Central memory CD8-positive, alpha-beta T cell (primary cell): Measurements from ENCODE around the gene TRMT61A.
A peak's percentile ranks its signal among the peaks of the same experiment; 100 is the strongest.

Experiments
- ATAC-seq: fragments of 150-1000 bp; cut with Tn5 transposase; replicated peaks from 2 replicates; pipeline ENCODE4 v1.10.0; 2022; ENCODE audit warnings: mild to moderate bottlenecking, moderate FRiP score, moderate number of reproducible peaks; ENCODE audit not compliant: poor library complexity, severe bottlenecking; ENCODE audit errors: extremely low read depth
- DNase-seq, 2 donors: peaks; one replicate each; pipeline ENCODE4 v3.0.0; 2021; ENCODE audit warnings: low spot score in 2 of 2
- H3K27ac Mint-ChIP-seq: one replicate; pipeline ENCODE4 v1.8.0; 2022; ENCODE audit warnings: low read depth, mild to moderate bottlenecking, moderate library complexity, mixed read lengths
- H3K27me3 Mint-ChIP-seq: one replicate; pipeline ENCODE4 v1.8.0; 2022; ENCODE audit warnings: mixed read lengths
- H3K36me3 Mint-ChIP-seq: one replicate; pipeline ENCODE4 v1.8.0; 2022; ENCODE audit warnings: mild to moderate bottlenecking, moderate library complexity, mixed read lengths; ENCODE audit not compliant: insufficient read depth
- H3K4me1 Mint-ChIP-seq: one replicate; pipeline ENCODE4 v1.8.0; 2022; ENCODE audit warnings: mixed read lengths
- H3K4me3 Mint-ChIP-seq: one replicate; pipeline ENCODE4 v1.8.0; 2022; ENCODE audit warnings: mild to moderate bottlenecking, moderate library complexity, mixed read lengths
- H3K9me3 Mint-ChIP-seq: one replicate; pipeline ENCODE4 v1.8.0; 2022; ENCODE audit warnings: mixed read lengths

TRMT61A gene

DNA sequence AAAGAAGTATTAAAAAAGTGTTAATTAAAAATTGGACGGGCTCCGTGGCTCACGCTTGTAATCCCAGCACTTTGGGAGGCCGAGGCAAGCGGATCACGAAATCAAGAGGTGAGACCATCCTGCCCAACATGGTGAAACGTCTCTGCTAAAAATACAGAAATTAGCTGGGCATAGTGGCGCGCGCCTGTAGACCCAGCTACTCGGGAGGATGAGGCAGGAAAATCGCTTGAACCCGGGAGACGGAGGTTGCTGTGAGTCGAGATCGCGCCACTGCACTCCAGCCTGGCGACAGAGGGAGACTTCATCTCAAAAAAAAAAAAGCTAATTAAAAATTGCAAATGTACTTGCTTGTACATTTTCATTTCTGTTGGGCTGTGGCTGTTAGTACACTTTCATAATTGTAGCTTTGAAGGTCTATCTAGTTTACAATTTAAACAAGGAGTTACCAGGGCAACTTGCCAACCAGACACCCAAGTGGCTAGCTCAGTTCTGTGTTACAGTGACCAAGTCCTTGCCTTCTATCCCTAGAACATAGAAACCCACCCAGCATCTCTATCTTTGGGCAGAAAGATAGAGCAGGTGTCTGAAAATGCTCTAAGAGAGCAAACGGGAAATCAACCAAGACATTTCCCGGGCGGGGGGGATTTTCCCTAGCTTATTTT is 35.0 kb downstream of the TRMT61A start:
- Mint-ChIP-seq H3K27me3 (no peaks in the 10 kb centered on the region), H3K27ac (peak overlapping the region; percentile 79), H3K9me3 (no peaks in the 10 kb centered on the region), H3K4me3 (peak overlapping the region; percentile 92), H3K36me3 (peaks cover 21% of the 10 kb centered on the region), H3K4me1 (peaks cover 43% of the 10 kb centered on the region)
- ATAC-seq (no peak), DNase-seq (no peak)

DNA sequence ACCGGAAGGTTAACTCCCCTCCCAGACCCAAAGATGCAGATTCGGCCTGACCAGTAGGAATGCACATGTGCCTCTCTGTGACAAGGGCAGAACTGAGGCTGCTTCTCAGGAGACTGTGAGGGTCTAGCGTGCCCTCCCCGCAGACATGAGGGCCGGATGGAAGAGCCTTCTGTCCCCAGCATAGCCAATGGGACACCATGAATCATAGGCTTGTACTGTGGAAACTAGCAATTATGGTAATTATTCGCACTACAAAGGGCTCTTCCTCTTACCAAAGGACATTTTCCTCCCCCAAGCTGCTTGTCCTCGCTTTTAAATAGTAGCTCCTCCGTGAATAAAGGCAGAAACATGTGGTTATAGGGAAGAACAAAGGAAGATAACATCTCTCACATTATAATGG is 40.0 kb downstream of the TRMT61A start:
- H3K36me3 Mint-ChIP-seq, result peaks cover 13% of the 10 kb centered on the region
- no peak overlapping the region for H3K4me3 Mint-ChIP-seq
- H3K4me1 Mint-ChIP-seq, result peaks cover 5% of the 10 kb centered on the region
- no peak overlapping the region for H3K27ac Mint-ChIP-seq
- no peaks in the 10 kb centered on the region for H3K9me3 Mint-ChIP-seq
- DNase-seq, result no peak
- ATAC-seq, result no peak
- H3K27me3 Mint-ChIP-seq, result no peaks in the 10 kb centered on the region

- DNase-seq (no peak), ATAC-seq (no peak)
- Mint-ChIP-seq H3K36me3 (peaks cover 15% of the 10 kb centered on the region), H3K4me3 (no peak overlapping the region), H3K27ac (no peak overlapping the region), H3K27me3 (no peaks in the 10 kb centered on the region), H3K9me3 (no peaks in the 10 kb centered on the region), H3K4me1 (peaks cover 5% of the 10 kb centered on the region)
These were observed 40.4 kb downstream of the TRMT61A start for GRCh38 chr14:103569408-103569807.

GRCh38 chr14:103574104-103574503 is 45.1 kb downstream of the TRMT61A start:
- Mint-ChIP-seq H3K27ac (no peak overlapping the region), H3K4me3 (no peak overlapping the region), H3K9me3 (no peaks in the 10 kb centered on the region), H3K36me3 (peaks cover 35% of the 10 kb centered on the region), H3K4me1 (peaks cover 7% of the 10 kb centered on the region), H3K27me3 (no peaks in the 10 kb centered on the region)
- DNase-seq, result no peak
- no peak for ATAC-seq

DNA sequence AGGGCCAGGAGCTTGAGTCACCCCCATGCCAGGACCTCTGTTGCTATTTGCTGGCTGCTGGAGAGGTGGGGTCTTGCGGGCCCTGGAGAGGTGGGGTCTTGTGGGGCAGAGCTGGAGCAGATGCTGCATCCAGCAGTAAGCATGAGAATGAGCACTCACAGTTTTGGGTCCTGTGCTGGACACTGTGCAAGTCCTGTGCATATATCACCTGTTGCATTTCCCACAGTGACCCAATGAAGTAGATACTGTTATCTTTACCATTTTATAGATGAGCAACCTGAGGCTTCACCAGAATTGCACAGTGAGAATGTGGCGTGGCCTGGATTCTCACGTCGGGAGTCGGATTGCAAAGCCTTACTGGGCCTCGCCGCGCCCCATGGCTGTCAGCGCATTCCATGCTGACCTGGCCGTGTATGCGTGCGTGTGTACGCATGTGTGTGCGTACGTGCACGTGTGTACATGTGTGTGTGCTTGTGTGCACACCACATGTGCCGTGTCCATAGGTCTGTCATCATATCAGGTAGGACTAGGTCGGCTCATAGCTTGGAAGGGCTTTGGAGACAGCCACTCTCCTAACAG is 45.8 kb downstream of the TRMT61A start:
- H3K27ac Mint-ChIP-seq, result no peak overlapping the region

GRCh38 chr14:103576371-103577024 is 47.5 kb downstream of the TRMT61A start:
- H3K4me1 Mint-ChIP-seq, result peaks cover 7% of the 10 kb centered on the region
- DNase-seq (no peak), ATAC-seq (no peak)
- H3K36me3 Mint-ChIP-seq, result peaks cover 34% of the 10 kb centered on the region
- no peaks in the 10 kb centered on the region for H3K9me3 Mint-ChIP-seq
- H3K27ac Mint-ChIP-seq, result no peak overlapping the region
- H3K4me3 Mint-ChIP-seq, result no peak overlapping the region
- H3K27me3 Mint-ChIP-seq, result no peaks in the 10 kb centered on the region

More for the DNA sequence above, 45.8 kb downstream of the TRMT61A start:
- Mint-ChIP-seq H3K4me3 (no peak overlapping the region), H3K36me3 (peaks cover 36% of the 10 kb centered on the region), H3K27me3 (no peaks in the 10 kb centered on the region), H3K9me3 (no peaks in the 10 kb centered on the region), H3K4me1 (peaks cover 7% of the 10 kb centered on the region)
- no peak for DNase-seq
- no peak for ATAC-seq

DNA sequence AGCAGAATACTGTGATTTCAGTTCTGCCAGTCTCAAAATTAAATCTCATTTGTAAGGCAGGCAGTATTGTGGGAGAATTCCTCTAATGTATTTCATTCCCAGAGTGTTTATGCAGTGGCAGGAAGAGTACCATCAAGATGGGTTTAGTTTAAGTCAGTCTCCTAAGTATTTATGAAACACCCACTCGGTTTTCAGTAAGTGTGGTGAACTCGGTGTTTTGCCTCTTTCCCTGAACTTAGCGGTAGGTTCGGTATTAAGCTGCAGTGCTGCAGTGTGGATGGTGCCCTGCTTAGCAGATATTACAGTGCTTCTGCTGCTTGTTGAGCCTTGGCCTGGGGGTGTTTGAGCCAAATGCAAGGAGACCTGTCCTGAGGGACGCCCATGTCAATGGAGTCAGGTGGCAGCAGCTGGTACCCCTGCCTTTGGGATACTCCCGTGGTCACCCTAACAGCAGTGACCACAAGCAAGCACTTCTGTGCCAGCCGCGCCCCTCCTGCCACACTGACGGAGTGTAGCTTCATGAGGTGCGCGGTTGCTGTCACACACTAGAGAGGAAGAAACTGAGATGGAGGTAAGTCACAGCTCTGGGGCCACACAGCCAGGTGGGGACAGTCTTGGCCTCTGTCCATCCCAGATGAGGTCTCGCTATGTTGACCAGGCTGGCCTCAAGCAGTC is 49.5 kb downstream of the TRMT61A start:
- no peak for DNase-seq
- H3K9me3 Mint-ChIP-seq, result no peaks in the 10 kb centered on the region
- ATAC-seq, result no peak

GRCh38 chr14:103581206-103581605 is 52.2 kb downstream of the TRMT61A start:
- Mint-ChIP-seq H3K27me3 (no peaks in the 10 kb centered on the region), H3K27ac (no peak overlapping the region), H3K9me3 (no peaks in the 10 kb centered on the region), H3K36me3 (peaks cover 27% of the 10 kb centered on the region), H3K4me1 (no peaks in the 10 kb centered on the region), H3K4me3 (no peak overlapping the region)
- no peak for ATAC-seq
- no peak for DNase-seq

More for the DNA sequence above, 49.5 kb downstream of the TRMT61A start:
- H3K36me3 Mint-ChIP-seq, result peaks cover 27% of the 10 kb centered on the region
- H3K27me3 Mint-ChIP-seq, result no peaks in the 10 kb centered on the region
- no peak overlapping the region for H3K27ac Mint-ChIP-seq
- H3K4me1 Mint-ChIP-seq, result peaks cover 7% of the 10 kb centered on the region
- H3K4me3 Mint-ChIP-seq, result no peak overlapping the region

GRCh38 chr14:103581954-103582703 is 53.1 kb downstream of the TRMT61A start:
- Mint-ChIP-seq H3K4me1 (no peaks in the 10 kb centered on the region), H3K27ac (no peak overlapping the region), H3K27me3 (no peaks in the 10 kb centered on the region), H3K4me3 (no peak overlapping the region), H3K9me3 (no peaks in the 10 kb centered on the region), H3K36me3 (peaks cover 27% of the 10 kb centered on the region)
- DNase-seq (no peak), ATAC-seq (no peak)

DNA sequence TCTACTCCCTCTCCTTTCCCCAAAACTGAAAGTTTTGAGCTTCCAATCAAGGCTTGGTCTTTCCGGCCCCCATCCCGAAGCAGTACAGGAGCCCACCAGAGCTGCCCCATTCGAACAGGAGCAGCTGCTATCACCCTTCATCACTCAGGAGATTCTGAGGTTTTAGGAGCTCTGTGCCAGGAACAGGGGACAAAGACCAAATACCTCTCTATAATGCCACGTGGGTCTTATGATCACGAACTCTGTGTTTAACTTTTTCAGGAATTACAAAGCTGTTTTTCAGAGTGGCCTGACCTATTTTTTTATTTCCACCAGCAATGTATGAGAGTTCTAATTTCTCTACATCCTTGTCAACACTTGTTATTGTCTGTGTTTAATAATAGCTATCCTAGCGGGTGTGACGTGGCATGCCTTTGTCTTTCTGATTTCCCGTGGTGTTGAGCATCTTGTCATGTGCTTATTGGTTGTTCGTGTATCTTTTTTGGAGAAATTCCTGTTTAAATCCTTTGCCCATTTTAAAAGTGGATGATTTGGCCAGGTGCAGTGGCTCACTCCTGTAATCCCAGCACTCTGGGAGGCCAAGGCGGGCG is 55.4 kb downstream of the TRMT61A start:
- Mint-ChIP-seq H3K27me3 (no peaks in the 10 kb centered on the region), H3K4me1 (no peaks in the 10 kb centered on the region), H3K27ac (no peak overlapping the region), H3K36me3 (peaks cover 19% of the 10 kb centered on the region), H3K4me3 (no peak overlapping the region), H3K9me3 (no peaks in the 10 kb centered on the region)
- ATAC-seq, result no peak
- DNase-seq, result no peak
